Loucy (cell line): ENCODE measurements around the gene TMEM50A.
"Not testable (repeated sequence)": the region's sequence is repeated elsewhere in the genome, so short reads cannot be mapped to it uniquely, and the experiment has no call there.

ENCODE experiments used
- CTCF ChIP-seq: fragments of 200-600 bp; sonication (generic); conservative IDR thresholded peaks from 2 replicates; pipeline ENCODE4 v1.5.1; 2014; ENCODE audit warnings: mild to moderate bottlenecking, antibody characterized with exemption, low read length
- EZH2phosphoT487 ChIP-seq: fragments of 200-600 bp; IDR thresholded peaks from 2 replicates; pipeline ENCODE4 v1.6.1; 2018; ENCODE audit warnings: antibody characterized with exemption, mild to moderate bottlenecking, moderate library complexity, borderline replicate concordance

DNA sequence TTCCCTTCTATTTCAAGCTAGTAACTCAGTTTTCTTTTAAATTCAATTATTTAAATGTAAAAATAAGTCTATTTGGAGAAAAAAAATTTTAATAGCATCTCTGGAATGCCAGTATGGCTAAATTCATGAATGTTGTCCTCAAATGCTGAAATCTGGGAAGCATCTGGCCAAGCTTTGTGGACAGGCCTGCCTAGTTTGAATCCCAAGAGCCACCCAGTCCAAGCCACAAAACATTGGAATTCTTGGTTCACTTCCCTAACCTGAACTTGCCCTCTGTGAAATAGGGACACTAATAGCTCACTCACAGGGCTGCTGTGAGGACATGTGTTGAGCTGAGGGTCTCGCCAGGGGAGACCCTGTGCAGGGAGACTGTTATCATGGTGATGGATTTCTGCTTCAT, 28.6 kb upstream of the TMEM50A start:
- TF ChIP-seq CTCF, EZH2phosphoT487: not testable (repeated sequence)
